ENCODE data around the gene FER.

Gene FER

DNA sequence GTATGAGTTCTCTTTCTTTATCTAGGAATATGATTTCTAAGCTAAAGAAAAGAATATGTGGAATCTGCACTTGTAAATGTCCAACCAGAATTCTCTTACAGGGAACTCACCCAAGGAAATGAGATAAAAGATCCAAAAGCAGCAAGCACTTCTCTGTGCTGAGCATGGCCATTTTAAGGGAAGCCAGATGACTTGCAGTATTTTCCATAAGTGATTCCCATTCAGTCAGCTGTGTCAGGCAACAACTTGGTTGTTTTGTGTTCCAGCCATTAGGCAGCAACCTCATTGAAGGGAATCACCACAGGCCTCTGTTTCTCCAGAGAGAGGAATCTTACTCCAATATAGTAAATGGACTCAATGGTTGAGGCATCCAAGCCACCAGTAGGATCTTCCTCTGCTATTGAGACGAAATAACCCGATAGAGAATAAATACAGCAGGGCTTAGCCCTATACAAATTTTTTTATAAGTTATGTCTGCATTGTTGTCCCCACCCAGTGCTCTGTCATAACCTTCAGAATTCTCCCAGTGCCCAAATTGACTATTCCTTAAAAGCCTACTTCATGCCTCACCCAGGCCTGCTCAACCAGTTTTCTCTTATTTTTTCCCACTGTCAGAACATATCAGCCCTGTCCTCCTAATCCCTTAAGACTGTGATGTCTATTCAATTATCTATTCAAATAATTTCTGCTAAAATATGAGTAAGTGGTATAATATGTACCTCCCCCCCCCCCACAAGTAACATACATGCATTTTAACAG, 425.5 kb downstream of the FER start:
- Histone ChIP-seq H3K4me2 (ENCODE audit: low read length) (no peak overlapping the region), H3K4me3 (ENCODE audit: low read length) (no peak overlapping the region), H3F3A (ENCODE audit: control insufficient read depth, insufficient read depth) (no peaks in the 10 kb centered on the region), H3K79me2 (ENCODE audit: control insufficient read depth, low read length) (no peaks in the 10 kb centered on the region), H3K27ac (ENCODE audit: low read depth, low read length) (no peak overlapping the region), H4K20me1 (ENCODE audit: control insufficient read depth, insufficient read depth, low read depth, low read length) (no peaks in the 10 kb centered on the region), H3K27me3 (ENCODE audit: control insufficient read depth, low read length) (no peaks in the 10 kb centered on the region), H3K9me2 (replicated peaks; ENCODE audit: control insufficient read depth, low read length) (no peaks in the 10 kb centered on the region), H3K4me1 (ENCODE audit: control insufficient read depth, low read length) (no peaks in the 10 kb centered on the region), H3K9me3 (ENCODE audit: control insufficient read depth, insufficient read depth, low read length) (no peaks in the 10 kb centered on the region), H3K36me3 (ENCODE audit: control insufficient read depth, low read length) (no peaks in the 10 kb centered on the region)
- no peak for TF ChIP-seq EZH2phosphoT487 (IDR thresholded peaks at IDR 0.05; ENCODE audit: borderline replicate concordance, low read length)
- TF ChIP-seq, protein P1, sequence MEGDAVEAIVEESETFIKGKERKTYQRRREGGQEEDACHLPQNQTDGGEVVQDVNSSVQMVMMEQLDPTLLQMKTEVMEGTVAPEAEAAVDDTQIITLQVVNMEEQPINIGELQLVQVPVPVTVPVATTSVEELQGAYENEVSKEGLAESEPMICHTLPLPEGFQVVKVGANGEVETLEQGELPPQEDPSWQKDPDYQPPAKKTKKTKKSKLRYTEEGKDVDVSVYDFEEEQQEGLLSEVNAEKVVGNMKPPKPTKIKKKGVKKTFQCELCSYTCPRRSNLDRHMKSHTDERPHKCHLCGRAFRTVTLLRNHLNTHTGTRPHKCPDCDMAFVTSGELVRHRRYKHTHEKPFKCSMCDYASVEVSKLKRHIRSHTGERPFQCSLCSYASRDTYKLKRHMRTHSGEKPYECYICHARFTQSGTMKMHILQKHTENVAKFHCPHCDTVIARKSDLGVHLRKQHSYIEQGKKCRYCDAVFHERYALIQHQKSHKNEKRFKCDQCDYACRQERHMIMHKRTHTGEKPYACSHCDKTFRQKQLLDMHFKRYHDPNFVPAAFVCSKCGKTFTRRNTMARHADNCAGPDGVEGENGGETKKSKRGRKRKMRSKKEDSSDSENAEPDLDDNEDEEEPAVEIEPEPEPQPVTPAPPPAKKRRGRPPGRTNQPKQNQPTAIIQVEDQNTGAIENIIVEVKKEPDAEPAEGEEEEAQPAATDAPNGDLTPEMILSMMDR (IDR thresholded peaks at IDR 0.05; ENCODE audit: low read depth, low read length, poor library complexity, severe bottlenecking), result no peak

DNA sequence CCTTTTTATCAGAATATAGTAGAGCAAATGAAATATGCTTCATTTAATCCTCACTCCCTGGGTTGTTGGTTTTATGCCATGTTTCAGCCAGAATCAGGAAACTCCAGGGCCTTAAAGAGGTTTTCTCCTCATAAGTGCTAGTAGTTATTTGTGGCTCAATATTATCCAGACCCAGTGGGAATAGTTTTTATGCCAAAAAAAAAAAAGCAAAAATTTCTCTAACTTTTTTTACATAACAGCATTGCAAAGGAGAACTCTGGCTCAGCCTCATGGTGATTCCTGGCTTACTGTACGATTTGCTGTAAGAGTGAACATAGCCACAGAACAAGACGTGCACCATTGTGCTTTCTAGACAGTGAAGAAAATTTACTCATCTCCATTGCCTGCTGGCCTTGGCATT, 429.5 kb downstream of the FER start:
- H3K4me1 ChIP-seq (ENCODE audit: control insufficient read depth, low read length), result no peaks in the 10 kb centered on the region

DNA sequence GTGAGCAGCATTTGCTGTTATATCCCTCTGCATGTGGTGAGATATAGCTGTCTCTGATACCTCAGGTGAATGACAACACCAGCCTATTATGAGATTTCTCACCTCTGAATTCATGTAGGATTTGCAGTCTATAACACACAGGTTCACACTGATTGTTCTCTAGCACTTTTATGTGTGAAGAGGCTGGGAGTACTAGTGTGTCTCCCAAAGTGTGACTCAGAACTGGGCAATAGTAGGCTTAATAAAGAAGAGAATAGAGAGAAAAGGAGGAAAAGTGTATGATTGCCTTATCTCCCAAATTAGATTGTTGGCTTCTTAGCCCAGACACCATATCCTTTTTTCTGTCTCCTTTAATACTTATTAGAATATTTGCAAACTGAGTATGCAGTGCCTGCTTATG, 430.1 kb downstream of the FER start:
- TF ChIP-seq, protein P1 (IDR thresholded peaks at IDR 0.05; ENCODE audit: low read depth, low read length, poor library complexity, severe bottlenecking), result no peak
- TF ChIP-seq EZH2phosphoT487 (IDR thresholded peaks at IDR 0.05; ENCODE audit: borderline replicate concordance, low read length), result no peak
- Histone ChIP-seq H3K27ac (ENCODE audit: low read depth, low read length) (no peak overlapping the region), H4K20me1 (ENCODE audit: control insufficient read depth, insufficient read depth, low read depth, low read length) (no peaks in the 10 kb centered on the region), H3K27me3 (ENCODE audit: control insufficient read depth, low read length) (no peaks in the 10 kb centered on the region), H3K4me3 (ENCODE audit: low read length) (no peak overlapping the region), H3F3A (ENCODE audit: control insufficient read depth, insufficient read depth) (no peaks in the 10 kb centered on the region), H3K4me2 (ENCODE audit: low read length) (no peak overlapping the region), H3K36me3 (ENCODE audit: control insufficient read depth, low read length) (no peaks in the 10 kb centered on the region), H3K79me2 (ENCODE audit: control insufficient read depth, low read length) (no peaks in the 10 kb centered on the region), H3K4me1 (ENCODE audit: control insufficient read depth, low read length) (no peaks in the 10 kb centered on the region), H3K9me3 (ENCODE audit: control insufficient read depth, insufficient read depth, low read length) (no peaks in the 10 kb centered on the region), H3K9me2 (replicated peaks; ENCODE audit: control insufficient read depth, low read length) (no peaks in the 10 kb centered on the region)

More for the DNA sequence above, 429.5 kb downstream of the FER start:
- Histone ChIP-seq H3K27me3 (ENCODE audit: control insufficient read depth, low read length) (no peaks in the 10 kb centered on the region), H3K36me3 (ENCODE audit: control insufficient read depth, low read length) (no peaks in the 10 kb centered on the region), H3F3A (ENCODE audit: control insufficient read depth, insufficient read depth) (no peaks in the 10 kb centered on the region), H3K9me3 (ENCODE audit: control insufficient read depth, insufficient read depth, low read length) (no peaks in the 10 kb centered on the region), H3K9me2 (replicated peaks; ENCODE audit: control insufficient read depth, low read length) (no peaks in the 10 kb centered on the region), H3K4me2 (ENCODE audit: low read length) (no peak overlapping the region), H3K27ac (ENCODE audit: low read depth, low read length) (no peak overlapping the region), H3K79me2 (ENCODE audit: control insufficient read depth, low read length) (no peaks in the 10 kb centered on the region), H3K4me3 (ENCODE audit: low read length) (no peak overlapping the region), H4K20me1 (ENCODE audit: control insufficient read depth, insufficient read depth, low read depth, low read length) (no peaks in the 10 kb centered on the region)
- TF ChIP-seq, protein P1 (IDR thresholded peaks at IDR 0.05; ENCODE audit: low read depth, low read length, poor library complexity, severe bottlenecking), result no peak
